ENCODE measurements around the gene HIBCH.
"Not testable (repeated sequence)": the region's sequence is repeated elsewhere in the genome, so short reads cannot be mapped to it uniquely, and the experiment has no call there.

The HIBCH gene

DNA sequence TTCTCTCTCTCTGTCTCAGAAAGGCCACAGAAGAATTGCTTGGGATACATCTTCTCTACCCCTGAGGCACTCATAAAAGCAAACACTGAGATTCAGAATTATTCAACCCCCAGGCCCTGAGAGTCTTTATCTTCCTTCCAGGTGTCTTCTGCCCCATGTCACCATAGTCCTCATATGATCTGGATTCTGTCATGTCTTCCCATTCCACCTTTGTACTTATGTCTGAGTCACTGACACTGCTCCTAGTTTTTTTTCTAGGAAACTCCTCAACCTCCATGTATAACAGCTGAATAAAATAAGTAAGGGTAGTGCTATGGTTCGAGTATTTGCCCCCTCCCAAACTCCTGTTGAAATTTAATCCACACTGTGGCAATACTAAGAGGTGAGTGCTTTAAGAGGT lies 11.6 kb downstream of the HIBCH start:
- DNase-seq (ENCODE audit: low spot score) = no peak

DNA sequence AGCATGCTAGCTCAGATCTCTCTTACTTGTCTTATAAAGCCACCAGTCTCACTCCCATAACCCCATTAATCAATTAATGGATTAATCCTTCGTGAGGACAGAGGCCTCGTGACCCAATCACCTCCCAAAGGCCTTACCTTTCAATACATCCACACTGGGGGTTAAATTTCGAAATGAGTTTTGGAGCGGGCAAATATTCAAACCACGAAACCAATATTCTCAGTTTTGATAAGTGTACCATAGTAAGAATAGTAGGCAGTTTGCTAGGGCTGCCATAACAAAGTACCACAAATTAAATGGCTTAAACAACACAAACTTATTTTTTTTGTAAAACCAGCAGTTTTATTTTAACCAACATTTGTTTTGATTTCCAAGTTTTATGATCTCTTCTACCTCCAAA lies 15.2 kb downstream of the HIBCH start:
- no peak for DNase-seq (ENCODE audit: low spot score)

DNA sequence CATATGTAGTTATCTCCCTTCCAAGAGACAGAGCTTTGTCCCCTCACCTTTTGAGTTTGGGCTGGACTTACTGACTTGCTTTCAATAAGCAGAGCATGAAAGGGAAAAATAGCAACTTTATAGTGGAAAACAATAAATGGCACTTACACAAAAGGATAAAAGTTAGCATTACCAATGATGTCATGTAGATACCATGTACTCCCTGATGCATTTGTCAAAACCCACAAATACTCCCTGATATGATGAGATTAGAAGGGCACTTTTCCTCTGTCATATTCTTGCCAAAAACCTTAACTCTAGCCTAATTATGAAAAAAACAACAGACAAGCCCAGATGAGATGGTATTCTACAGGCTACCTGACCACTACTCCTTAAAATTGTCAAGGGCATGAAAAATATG lies 16.0 kb downstream of the HIBCH start:
- DNase-seq (ENCODE audit: low spot score) = no peak

DNA sequence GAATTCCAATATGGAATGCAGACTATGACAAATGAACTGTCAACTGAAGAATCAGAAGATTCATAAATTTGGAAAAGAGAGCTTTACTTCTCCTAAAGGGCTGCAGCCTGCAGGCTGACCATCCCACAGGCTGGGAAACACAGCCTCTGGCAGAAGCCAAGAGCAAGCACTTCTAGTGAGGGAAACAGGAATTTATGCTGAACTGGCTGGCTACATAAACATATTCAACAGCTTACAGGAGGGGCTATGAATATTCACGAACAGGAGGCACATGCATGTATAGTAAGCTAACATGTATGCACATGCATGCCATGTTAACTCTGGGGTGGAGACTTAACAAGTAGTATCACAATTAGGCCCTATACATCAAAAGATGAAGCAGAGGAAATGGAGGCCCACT lies 17.6 kb downstream of the HIBCH start:
- DNase-seq (ENCODE audit: low spot score) = no peak

DNA sequence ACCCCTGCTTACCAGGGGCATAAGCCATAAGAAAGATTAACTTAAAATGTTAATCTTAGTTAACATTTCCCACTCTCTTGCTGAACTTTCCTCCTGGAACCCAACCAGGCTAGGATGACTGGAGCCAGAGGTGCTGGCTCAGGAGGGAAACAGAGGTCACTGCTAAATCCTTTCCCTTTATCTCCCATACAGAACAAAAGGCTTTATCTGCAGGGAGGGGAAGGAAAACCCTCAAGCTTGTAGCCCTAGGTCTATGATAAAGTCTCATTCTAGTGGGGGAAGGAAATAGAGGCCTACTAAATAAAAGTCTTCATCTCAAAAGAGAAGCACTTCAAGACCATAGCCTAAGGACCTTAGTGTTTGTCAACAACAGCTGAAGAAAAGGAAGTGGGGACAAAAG lies 18.6 kb downstream of the HIBCH start:
- DNase-seq (ENCODE audit: low spot score) = no peak

DNA sequence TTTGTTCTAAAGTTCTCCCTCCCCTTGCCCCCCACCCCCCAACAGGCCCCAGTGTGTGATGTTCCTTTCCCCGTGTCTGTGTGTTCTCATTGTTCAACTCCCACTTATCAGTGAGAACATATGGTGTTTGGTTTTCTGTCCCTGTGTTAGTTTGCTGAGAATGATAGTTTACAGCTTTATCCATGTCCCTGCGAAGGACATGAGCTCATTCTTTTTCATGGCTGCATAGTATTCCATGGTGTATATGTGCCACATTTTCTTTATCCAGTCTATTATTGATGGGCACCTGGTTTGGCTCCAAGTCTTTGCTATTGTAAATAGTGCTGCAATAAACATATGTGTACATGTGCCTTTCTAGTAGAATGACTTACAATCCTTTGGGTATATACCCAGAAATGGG lies 21.7 kb downstream of the HIBCH start:
- not testable (repeated sequence) for DNase-seq (ENCODE audit: low spot score)

DNA sequence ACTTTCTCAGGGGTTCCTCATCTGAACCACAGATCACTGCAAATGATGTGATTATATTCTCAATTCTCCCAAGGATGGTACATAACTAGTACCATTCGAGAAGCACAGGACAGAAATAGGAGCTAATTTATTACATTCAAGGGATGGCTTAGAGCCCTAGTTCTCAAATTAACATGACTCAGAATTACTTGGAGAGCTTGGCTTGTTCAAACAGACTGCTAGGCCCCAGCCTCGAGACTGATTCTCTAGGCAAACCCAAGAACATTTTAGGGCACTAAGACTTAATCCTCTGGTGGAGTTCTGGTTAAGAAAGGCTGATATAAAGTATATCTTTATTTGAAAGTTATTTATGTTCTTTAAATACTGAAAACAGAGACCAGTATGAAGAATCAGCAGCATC lies 35.8 kb downstream of the HIBCH start:
- no peak for DNase-seq (ENCODE audit: low spot score)

DNA sequence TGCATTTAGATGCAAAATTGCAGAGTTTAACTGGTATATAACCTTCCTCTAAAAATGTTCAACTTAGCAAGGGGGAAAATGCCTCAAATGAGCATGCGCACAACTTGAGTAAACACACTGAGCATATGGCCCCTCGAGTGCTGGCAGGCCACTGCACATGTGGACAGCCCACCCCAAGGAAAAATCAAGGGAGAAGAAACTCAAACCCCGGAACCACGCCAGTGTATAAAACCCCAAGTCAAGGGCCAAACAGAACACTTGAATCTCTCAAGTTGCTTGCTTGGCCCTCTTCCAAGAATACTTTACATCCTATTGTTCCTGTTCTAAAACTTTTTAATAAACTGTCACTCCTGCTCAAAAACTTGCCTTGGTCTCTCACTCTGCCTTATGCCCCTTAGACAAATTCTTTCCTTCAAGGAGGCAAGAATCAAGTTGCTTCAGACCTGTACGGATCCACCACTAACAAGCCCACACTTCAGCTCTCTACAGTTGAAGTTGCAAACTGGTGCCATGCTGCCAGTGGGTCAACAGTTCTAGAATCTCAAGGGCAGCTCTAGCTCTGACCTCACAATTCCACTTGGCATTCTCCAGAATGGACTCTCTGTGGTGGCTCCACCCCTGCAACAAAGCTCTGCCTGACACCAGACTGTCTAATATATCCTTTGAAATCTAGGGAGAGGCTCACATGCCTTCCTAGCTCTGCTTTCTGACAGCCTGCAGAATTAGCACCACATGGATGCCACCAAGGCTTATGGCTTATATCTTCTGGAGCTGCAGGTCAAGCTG lies 38.9 kb downstream of the HIBCH start:
- DNase-seq (ENCODE audit: low spot score) = no peak

DNA sequence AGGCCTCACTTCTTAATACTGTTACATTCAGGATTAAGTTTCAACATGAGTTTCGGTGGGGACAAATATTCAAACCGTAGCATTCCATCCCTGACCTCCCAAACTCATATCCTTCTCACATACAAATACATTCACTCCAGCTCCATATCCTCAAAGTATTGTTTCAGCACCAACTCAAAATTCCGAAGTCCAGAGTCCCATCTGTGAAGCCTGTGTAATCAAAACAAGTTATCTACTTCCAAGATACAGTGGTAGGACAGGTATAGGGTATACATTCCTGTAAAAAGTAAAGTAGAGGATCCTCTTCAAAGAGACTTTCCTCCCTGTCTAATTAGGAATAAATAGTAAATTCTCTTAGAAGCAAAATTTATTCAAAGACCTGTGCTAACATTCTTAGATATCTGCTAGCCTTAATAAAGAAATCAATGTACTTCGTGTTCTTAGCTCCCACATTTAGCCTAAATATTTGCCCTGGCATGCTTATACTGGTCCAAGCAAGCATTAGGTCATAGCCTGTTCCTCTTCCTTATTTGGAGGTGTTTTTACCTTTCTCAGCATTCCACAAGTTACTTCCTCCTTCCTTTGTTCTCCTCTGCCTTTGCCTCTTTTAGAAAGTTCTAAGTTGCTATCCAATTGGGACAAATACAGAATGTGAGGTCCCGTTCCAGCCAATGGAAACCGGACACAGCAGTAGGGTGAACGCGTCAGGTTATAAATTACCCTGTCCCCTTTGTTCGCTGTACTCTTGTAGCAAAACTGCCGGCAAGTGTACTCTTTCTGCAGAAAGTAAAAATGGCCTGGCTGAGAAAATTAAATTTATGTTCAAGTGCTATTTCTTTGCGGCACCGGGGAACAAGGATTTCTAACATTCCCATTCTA lies 40.1 kb downstream of the HIBCH start:
- not testable (repeated sequence) for DNase-seq (ENCODE audit: low spot score)

DNA sequence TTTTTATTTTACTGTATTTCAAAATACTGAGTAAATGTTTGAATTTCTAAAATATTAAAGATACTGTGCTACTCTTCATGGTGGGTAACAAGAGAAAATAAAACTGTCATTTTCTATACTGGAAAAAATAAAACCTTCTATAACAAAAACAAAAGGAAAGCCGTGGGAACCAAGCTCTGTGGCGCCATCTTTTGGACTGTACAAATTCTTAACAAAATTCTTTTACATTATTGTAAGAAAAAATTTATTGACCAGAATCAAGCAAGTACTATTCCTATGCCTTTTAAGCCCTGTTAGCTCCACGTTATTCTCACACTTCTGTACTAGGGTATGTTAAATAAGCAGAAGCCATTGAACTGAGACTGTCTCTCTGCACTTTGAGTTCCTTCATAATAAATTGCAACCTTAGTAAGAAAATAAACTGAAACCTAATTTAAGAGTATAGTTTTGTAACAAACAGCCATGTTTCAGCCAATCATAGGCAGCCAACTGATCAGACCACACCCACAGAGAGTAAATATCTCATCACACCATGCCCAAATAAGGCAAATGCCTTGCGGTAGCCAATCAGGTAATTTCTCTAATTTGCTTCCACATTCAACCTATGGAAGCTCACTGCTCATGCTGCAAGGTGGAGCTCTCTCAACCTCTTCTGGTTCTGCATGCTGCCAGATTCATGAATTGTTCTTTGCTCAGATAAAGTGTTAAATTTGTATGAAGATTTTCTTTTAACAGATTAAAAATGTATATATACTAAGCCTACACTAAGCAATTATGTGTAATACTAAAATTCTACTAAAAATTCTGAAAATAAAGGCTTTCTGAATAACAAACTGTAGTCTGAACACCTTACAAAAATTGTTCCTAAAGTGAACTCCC lies 42.2 kb downstream of the HIBCH start:
- peak; percentile 39 for DNase-seq (ENCODE audit: low spot score)

DNA sequence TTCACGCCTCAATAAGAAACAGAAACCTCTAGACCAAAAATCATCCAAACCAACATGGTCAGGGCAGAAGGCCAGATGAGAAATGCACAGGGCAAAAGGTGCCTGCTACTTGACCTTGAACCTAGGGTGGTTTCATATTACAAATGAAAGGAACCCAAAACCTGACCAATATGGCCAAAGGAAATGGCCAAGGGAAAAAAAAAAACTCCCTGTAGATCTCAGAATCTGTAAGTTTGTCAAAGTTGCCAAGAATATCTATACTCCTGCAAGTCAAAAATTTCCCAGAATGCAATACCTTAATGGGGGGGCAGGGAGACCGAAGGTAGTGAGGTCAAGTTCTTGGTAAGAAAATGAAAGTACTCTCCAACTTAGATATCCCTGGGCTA lies 47.2 kb downstream of the HIBCH start:
- DNase-seq (ENCODE audit: low spot score) = no peak

DNA sequence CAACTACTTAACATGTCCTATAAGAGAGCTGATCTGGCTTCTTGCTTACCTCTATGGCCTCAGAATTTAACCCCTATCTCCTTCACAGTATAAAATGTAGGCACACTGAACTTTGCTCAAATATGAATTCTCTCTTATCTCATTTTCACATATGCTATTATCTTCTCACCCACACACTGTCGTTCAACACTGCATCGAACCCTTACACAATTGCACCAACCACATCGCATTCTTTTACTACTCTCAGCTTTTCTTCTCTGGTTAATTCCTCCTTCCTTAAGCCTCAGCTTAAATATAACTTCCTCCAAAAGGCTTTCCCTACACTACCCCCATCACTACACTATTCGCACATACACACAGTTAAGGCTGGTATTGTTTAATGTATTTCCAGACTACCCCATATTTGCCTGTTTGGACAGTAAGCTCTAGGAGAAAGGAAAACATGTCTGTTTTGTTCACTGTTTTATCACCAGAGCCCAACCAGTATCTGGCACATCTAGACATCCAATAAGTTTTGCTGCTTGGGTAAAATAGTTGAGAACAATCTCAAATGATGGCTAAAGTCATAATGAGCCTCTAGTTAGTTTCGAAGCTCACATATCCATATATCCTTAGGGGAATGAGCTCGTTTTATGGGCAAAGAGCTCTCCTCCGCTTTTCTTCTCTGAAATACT lies 47.7 kb downstream of the HIBCH start:
- DNase-seq (ENCODE audit: low spot score) = no peak

DNA sequence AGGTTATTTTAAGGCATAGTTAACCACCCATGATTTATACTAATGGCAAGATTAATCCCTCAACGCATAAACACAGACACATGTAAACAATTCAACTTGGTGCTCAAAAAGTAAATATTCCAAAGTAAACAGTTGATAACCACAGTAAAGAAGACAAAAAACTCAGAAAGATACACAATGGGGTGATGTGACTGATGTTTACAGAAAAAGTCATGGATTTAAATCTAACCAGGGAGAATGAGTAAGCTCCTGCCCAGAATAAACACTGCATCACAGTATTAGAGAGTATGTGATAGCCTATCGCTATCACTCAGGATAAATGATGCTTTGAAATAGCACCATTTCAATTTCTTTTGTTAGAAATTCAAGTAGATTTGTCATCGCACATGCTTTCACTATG lies 49.3 kb downstream of the HIBCH start:
- no peak for DNase-seq (ENCODE audit: low spot score)

DNA sequence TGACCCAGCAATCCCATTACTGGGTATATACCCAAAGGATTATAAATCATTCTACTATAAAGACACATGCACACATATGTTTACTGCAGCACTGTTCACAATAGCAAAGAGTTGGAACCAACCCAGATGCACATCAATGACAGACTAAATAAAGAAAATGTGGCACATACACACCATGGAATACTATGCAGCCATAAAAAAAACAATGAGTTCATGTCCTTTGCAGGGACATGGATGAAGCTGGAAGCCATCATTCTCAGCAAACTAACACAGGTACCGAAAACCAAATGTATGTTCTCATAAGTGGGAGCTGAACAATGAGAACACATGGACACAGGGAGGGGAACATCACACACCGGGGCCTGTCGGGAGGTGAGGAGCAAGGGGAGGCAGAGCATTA lies 49.9 kb downstream of the HIBCH start:
- not testable (repeated sequence) for DNase-seq (ENCODE audit: low spot score)

DNA sequence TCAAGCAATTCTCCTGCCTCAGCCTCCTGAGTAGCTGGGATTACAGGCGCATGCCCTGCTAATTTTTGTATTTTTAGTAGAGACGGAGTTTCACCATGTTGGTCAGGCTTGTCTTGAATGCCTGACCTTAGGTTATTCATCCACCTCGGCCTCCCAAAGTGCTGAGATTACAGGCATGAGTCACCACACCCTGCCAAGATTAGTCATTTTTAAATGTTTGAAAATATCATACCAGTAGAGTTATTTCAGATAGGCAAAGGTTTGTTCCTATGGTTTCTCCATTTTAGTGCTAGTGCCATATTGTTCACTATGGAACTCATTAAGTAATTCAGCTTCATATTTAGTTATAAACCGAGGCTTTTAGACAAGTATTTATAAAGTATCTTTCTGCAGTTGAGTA lies 52.3 kb downstream of the HIBCH start:
- no peak for DNase-seq (ENCODE audit: low spot score)

DNA sequence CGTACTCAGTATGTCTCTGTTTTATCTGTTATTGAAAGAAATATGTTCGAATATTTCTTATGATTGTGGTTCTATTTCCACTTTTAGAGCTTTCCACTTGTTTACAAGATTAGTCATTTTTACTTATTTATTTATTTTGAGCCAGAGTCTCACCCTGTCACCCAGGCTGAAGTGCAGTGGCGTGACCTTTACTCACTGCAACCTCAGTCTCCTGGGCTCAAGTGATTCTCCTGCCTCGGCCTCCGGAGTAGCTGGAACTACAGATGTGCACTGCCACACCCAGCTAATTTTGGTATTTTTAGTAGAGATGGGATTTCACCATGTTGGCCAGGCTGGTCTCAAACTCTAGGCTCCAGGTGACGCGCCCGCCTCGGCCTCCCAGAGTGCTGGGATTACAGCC lies 53.3 kb downstream of the HIBCH start:
- DNase-seq (ENCODE audit: low spot score) = no peak

DNA sequence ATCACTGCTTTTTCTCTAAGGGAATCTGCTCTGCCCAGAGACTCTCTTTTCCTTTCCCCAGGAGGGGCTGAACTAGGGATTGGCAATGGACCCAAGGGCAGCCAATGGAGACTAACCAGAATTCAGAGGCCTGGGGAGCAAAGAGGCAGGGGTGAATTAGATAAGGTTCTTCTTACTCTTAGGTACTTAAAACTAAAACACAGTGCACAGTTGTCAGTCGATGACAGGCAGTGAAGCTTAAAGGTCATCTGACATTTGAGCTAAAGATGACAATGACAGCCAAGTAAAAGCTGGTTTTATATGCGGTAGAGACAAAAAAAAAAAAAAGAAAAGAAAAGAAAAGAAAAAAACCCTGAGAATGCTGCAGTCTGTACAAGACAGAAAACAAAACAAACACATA lies 57.8 kb downstream of the HIBCH start:
- no peak for DNase-seq (ENCODE audit: low spot score)

DNA sequence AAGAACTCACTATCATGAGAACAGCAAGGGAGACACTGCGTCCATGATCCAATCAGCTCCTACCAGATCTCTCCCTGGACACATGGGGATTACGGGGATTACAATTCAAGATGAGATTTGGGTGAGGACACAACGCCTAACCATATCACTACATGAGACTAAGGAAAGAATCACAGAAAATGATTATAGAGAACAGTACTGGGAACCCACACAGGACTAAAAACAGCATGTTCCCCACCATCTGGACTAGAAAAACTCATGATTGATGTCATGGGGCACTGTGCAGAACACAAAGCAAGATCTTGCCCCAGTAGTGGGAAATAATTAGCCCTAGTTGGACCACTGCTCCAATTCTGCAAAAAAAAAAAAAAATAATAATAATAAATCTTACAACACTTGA lies 63.5 kb downstream of the HIBCH start:
- no peak for DNase-seq (ENCODE audit: low spot score)

DNA sequence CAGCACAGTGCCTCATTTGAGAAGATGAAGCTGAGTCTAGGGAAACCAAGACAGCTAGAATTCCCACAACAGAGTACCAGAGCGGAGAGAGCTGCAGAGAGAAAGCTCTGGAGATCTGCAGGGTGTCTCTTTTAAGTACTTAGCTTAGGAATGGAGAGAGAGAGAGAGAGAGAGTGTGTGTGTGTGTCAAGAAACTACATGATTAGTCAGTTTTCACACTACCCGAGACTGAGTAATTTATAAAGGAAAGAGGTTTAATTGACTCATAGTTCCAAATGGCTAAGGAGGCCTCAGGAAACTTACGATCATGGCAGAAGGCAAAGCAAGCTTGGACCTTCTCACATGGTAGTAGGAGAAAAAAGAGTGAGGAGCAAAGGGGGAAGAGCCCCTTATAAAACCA lies 64.0 kb downstream of the HIBCH start:
- DNase-seq (ENCODE audit: low spot score) = no peak

DNA sequence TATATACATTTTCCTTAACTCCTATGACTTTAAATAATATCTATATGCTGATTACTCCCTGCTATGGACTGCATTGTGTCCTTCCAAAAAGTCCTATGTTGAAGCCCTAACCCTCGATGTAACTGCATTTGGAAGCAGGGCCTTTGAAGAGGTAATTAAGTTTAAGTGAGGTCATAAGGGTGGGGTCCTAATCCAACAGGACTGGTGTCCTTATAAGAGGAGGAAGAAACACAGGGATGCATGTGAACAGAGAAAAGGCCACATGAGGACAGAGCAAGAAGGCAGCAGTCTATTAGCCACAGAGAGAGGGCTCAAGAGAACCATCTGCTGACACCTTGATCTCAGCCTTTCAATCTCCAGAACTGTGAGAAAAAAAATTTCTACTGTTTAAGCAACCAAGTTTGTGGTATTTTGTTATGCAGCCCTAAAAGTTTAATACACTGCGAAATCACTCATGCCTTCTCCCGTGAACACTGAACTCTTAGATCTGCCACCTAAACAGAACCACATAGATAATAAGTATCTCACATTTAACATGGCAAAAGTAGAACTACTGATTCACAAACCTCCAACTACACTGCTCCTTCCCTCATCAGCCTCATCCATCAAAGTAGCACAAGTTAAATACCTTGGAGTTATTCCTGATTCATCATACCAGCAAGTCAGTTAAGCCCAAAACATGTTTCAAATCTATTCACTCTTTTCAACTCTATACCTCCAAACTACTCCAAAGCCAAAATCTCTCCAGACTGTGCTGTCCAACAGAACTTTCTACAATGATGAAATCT lies 65.4 kb downstream of the HIBCH start:
- DNase-seq (ENCODE audit: low spot score) = no peak

DNA sequence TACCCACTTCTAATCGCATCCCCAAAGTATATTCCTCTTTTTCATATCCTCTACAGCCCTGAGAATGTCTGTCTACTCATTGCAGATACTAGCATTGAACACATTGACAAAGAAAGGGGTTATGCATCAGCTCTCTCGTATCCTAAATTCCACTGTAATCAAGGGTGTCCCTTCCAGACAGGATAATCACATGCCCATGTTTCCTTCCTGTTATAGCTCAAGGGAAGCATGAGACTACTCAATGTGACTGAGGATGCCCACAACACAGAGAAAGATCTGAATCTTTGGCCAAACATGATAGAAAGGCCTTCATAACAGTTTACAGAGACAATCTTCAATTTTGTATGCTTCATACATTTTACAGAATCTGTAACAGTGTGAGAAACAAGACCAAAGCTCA lies 69.2 kb downstream of the HIBCH start:
- no peak for DNase-seq (ENCODE audit: low spot score)
